Measurements from ENCODE around the gene ZFP3. TPM values are rescaled to one million over a fixed set of nuclear protein-coding genes. Genes with fewer than 3 reads are reported as not detected.
"Not testable (repeated sequence)": the region's sequence is repeated elsewhere in the genome, so short reads cannot be mapped to it uniquely, and the experiment has no call there.

The ZFP3 gene
- total RNA-seq, 3 donors from 2014 or later, result 3.7 to 8.8 (median 4.9) TPM

DNA sequence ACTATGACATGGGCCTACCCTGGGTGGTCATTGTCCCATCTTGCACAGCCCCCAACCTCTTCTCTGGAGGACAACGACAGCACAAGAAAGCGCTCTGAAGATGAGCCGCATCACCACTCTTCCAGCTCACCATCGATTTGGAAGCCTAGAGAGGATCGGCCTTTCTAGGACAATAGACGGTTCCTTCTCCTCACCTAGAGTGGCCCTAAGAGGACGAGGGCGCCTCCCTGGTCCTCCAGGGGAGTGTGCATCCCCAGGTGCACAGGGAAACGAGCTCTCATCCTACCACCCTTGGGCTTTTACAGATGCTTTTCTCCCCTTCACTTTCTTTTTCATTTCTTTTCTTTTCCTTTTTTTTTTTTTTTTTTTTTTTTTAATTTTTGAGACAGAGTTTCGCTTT lies 22.7 kb upstream of the ZFP3 start:
- TF ChIP-seq POLR2A (IDR thresholded peaks at IDR 0.05), result no peak
- TF ChIP-seq, protein P1, sequence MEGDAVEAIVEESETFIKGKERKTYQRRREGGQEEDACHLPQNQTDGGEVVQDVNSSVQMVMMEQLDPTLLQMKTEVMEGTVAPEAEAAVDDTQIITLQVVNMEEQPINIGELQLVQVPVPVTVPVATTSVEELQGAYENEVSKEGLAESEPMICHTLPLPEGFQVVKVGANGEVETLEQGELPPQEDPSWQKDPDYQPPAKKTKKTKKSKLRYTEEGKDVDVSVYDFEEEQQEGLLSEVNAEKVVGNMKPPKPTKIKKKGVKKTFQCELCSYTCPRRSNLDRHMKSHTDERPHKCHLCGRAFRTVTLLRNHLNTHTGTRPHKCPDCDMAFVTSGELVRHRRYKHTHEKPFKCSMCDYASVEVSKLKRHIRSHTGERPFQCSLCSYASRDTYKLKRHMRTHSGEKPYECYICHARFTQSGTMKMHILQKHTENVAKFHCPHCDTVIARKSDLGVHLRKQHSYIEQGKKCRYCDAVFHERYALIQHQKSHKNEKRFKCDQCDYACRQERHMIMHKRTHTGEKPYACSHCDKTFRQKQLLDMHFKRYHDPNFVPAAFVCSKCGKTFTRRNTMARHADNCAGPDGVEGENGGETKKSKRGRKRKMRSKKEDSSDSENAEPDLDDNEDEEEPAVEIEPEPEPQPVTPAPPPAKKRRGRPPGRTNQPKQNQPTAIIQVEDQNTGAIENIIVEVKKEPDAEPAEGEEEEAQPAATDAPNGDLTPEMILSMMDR (IDR thresholded peaks at IDR 0.05), result no peak
- TF ChIP-seq POLR2AphosphoS5 (IDR thresholded peaks at IDR 0.05), result no peak
- no peaks in the 10 kb centered on the region for H3K36me3 ChIP-seq
- H3K27me3 ChIP-seq, result no peaks in the 10 kb centered on the region
- H3K4me3 ChIP-seq, result no peak overlapping the region
- intact Hi-C loops (cut with DNase I; ENCODE audit: low total_unique reads), result no loop called here
- DNase-seq (ENCODE audit: low spot score in 2 of 2), result no peak
- no peak overlapping the region for H3K27ac ChIP-seq
- no peaks in the 10 kb centered on the region for H3K4me1 ChIP-seq
- no peaks in the 10 kb centered on the region for H3K9me3 ChIP-seq

DNA sequence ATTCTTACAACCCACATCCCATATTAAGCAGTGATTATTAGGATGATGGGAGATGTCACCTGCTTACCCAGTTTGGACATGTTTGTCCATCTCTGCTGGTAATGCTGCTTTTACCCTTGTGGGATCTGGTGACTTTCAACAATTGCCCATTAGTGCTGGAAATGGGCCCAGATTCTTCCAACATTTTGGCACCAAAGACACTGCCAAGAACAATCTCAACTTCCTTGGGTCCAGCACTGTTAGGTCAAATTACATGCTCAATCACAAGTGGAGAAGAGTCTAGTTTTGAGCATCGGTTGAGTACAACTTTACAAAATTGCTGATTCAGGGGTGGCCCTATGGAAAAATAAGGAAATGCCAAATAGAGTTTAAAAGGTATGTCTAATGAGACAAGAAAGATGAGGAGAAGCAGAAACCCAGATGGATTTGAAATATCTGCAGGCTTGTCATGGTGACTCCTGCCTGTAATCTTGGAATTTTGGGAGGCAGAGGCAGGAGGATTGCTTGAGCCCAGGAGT lies 13.0 kb upstream of the ZFP3 start:
- Histone ChIP-seq H3K4me1 (no peaks in the 10 kb centered on the region), H3K4me3 (no peak overlapping the region), H3K36me3 (no peaks in the 10 kb centered on the region), H3K9me3 (no peaks in the 10 kb centered on the region), H3K27ac (no peak overlapping the region), H3K27me3 (no peaks in the 10 kb centered on the region)
- TF ChIP-seq POLR2AphosphoS5 (IDR thresholded peaks at IDR 0.05) (no peak), POLR2A (IDR thresholded peaks at IDR 0.05) (no peak)
- TF ChIP-seq, protein P1 (IDR thresholded peaks at IDR 0.05), result no peak
- no peak for DNase-seq (ENCODE audit: low spot score in 2 of 2)
- intact Hi-C loops (cut with DNase I; ENCODE audit: low total_unique reads), result no loop called here

DNA sequence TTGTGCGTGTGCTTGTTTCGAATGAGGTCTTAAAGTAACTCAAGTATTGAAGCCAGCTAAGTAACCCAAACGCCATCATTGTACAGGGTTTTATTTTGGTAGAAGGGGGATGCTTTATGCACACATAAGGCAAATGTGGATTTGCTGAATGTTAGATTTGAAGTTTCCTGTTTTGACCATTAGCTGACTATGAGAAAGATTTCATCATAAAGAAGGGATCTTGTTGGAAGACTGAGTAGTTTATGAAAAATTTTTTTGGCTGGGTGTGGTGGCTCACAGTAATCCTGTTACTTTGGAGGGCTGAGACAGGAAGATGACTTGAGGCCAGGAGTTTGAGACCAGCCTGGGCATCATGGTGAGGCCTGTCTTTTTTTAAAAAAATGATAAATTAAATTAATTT lies 10.0 kb upstream of the ZFP3 start:
- Histone ChIP-seq H3K4me1 (no peaks in the 10 kb centered on the region), H3K27me3 (no peaks in the 10 kb centered on the region), H3K4me3 (no peak overlapping the region), H3K9me3 (no peaks in the 10 kb centered on the region), H3K36me3 (no peaks in the 10 kb centered on the region), H3K27ac (no peak overlapping the region)
- intact Hi-C loops (cut with DNase I; ENCODE audit: low total_unique reads), result no loop called here
- TF ChIP-seq, protein P1 (IDR thresholded peaks at IDR 0.05), result no peak
- no peak for TF ChIP-seq POLR2AphosphoS5 (IDR thresholded peaks at IDR 0.05)
- TF ChIP-seq POLR2A (IDR thresholded peaks at IDR 0.05), result no peak
- no peak for DNase-seq (ENCODE audit: low spot score in 2 of 2)

DNA sequence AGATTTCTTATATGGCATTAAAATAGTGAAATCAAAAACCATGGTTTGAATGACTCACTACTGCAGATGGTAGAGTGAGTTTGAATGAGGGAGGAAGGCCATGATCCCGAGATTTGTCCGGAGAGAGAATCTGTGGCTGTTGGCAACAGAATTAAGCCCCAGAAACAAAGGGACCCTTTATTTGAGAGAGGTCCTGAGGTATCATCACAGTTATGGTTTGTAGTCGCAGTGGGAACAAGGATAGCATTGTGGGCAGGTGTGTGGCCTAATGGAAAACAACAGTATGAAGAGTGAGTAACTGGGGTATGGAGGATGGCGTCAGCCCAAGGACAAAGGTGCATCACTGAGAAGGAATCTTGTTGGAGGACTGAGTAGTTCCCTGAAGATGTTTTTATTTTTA lies 8.5 kb upstream of the ZFP3 start:
- Histone ChIP-seq H3K27ac (peak overlapping the region; percentile 85 to 87), H3K36me3 (no peaks in the 10 kb centered on the region), H3K27me3 (no peaks in the 10 kb centered on the region), H3K4me1 (no peaks in the 10 kb centered on the region), H3K9me3 (no peaks in the 10 kb centered on the region), H3K4me3 (no peak overlapping the region)
- peak in 1 of 2 donors; percentile 91 for DNase-seq (ENCODE audit: low spot score in 2 of 2)
- TF ChIP-seq, protein P1 (IDR thresholded peaks at IDR 0.05), result no peak
- TF ChIP-seq POLR2AphosphoS5 (IDR thresholded peaks at IDR 0.05), result peak in 1 of 3 donors; percentile 46
- intact Hi-C loops (cut with DNase I; ENCODE audit: low total_unique reads), result no loop called here

DNA sequence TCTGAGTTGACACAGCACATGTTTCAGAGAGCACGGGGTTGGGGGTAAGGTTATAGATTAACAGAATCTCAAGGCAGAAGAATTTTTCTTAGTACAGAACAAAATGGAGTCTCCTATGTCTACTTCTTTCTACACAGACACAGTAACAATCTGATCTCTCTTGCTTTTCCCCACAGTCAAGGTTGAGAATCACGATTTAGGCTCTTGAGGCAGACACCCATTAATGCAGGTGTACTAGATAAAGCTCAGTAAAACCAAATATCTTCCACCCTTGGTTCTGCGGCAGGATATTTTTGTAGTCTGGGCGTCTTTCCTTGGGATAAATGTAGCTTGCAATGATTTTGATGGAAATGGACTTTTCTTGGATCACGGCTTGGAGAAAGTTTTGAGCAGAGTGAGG lies 2.8 kb upstream of the ZFP3 start:
- not testable (repeated sequence) for H3K36me3 ChIP-seq; H3K4me3 ChIP-seq; DNase-seq (ENCODE audit: low spot score in 2 of 2)

DNA sequence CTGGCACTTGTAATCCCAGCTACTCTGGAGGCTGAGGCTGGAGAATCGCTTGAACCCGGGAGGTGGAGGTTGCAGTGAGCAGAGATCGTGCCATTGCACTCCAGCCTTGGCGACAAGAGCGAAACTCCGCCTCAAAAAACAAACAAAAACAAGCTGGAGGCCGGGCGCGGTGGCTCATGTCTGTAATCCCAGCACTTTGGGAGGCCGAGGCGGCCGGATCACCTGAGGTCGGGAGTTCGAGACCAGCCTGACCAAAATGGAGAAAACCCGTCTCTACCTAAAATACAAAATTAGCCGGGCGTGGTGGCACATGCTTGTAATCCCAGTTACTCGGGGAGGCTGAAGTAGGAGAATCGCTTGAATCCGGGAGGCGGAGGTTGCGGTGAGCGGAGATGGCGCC lies 992 bp upstream of the ZFP3 start:
- H3K36me3 ChIP-seq; DNase-seq (ENCODE audit: low spot score in 2 of 2); H3K27me3 ChIP-seq; H3K9me3 ChIP-seq; H3K4me1 ChIP-seq; intact Hi-C loops (cut with DNase I; ENCODE audit: low total_unique reads): not testable (repeated sequence)
- Histone ChIP-seq H3K27ac (peak overlapping the region; percentile 90 to 96), H3K4me3 (peak overlapping the region; percentile 61 to 96 (median 89))

More for the DNA sequence above, 2.8 kb upstream of the ZFP3 start:
- H3K9me3 ChIP-seq; H3K4me1 ChIP-seq; H3K27me3 ChIP-seq; intact Hi-C loops (cut with DNase I; ENCODE audit: low total_unique reads); H3K27ac ChIP-seq: not testable (repeated sequence)
